HL-60 (cell line): ENCODE measurements around the gene LMBRD2.

Experiments used
- DNase-seq, 2 experiments: peaks; one replicate each; pipeline ENCODE4 v3.0.0-alpha.2; 2010 to 2020; ENCODE audit warnings: low read depth in 1 of 2, low spot score in 1 of 2
- H3K27ac ChIP-seq: fragments of 250-450 bp; sonication (Bioruptor Pico); replicated peaks from 2 replicates; pipeline ENCODE4 v1.5.1; 2020; ENCODE audit warnings: mild to moderate bottlenecking, moderate library complexity
- H3K27me3 ChIP-seq: fragments of 250-450 bp; sonication (Bioruptor Pico); 2 replicates; pipeline ENCODE4 v1.5.1; 2021; ENCODE audit warnings: mild to moderate bottlenecking, moderate library complexity; ENCODE audit not compliant: insufficient read depth, poor library complexity, severe bottlenecking
- H3K4me3 ChIP-seq: replicated peaks from 2 replicates; pipeline ENCODE4 v1.5.1; 2011; ENCODE audit warnings: mild to moderate bottlenecking, control low read depth, low read length; ENCODE audit not compliant: insufficient read depth
- CTCF ChIP-seq: IDR thresholded peaks from one replicate; pipeline ENCODE4 v1.5.1; 2011; ENCODE audit warnings: low read length, control low read depth, inconsistent platforms; ENCODE audit not compliant: insufficient read depth
- GABPA ChIP-seq: IDR thresholded peaks from 2 replicates; pipeline ENCODE4 v1.6.1; 2012; ENCODE audit warnings: low read depth
- POLR2AphosphoS5 ChIP-seq: IDR thresholded peaks from 2 replicates; pipeline ENCODE4 v1.6.1; 2012; ENCODE audit warnings: low read depth
- REST ChIP-seq: IDR thresholded peaks from 2 replicates; pipeline ENCODE4 v1.6.1; 2012; ENCODE audit warnings: low read depth; ENCODE audit not compliant: insufficient replicate concordance
- SPI1 ChIP-seq: IDR thresholded peaks from 2 replicates; pipeline ENCODE4 v1.6.1; 2012; ENCODE audit warnings: low read depth, mild to moderate bottlenecking, borderline replicate concordance

Gene LMBRD2

GRCh38 chr5:36055984-36056383 lies 95.7 kb downstream of the LMBRD2 start:
- Histone ChIP-seq H3K27ac (peak overlapping the region; percentile 10; the same call in 1 of the 2 replicates), H3K4me3 (no peak overlapping the region), H3K27me3 (no peaks in the 10 kb centered on the region)
- TF ChIP-seq POLR2AphosphoS5 (no peak), SPI1 (no peak), GABPA (no peak), REST (no peak), CTCF (no peak)
- DNase-seq = no peak

- no peaks in the 10 kb centered on the region for H3K27me3 ChIP-seq
- peak overlapping the region; percentile 51 for H3K27ac ChIP-seq
- peak in 1 of 2 experiments; percentile 81 for DNase-seq
- H3K4me3 ChIP-seq = no peak overlapping the region
- TF ChIP-seq GABPA = peak; percentile 20; the same call in 1 of the 2 replicates
- TF ChIP-seq POLR2AphosphoS5 = peak; percentile 94
- TF ChIP-seq SPI1 = no peak
These were observed 97.0 kb downstream of the LMBRD2 start for GRCh38 chr5:36054647-36055046.

- Histone ChIP-seq H3K27me3 (no peaks in the 10 kb centered on the region), H3K27ac (no peak overlapping the region), H3K4me3 (no peak overlapping the region)
- TF ChIP-seq POLR2AphosphoS5 = no peak
- TF ChIP-seq GABPA = no peak
- no peak for TF ChIP-seq CTCF
- no peak for TF ChIP-seq REST
- TF ChIP-seq SPI1 = no peak
- DNase-seq = no peak
These were observed 99.1 kb downstream of the LMBRD2 start for GRCh38 chr5:36052538-36052937.

- H3K27me3 ChIP-seq = no peaks in the 10 kb centered on the region
- no peak overlapping the region for H3K4me3 ChIP-seq
- TF ChIP-seq SPI1 (no peak), GABPA (no peak), POLR2AphosphoS5 (no peak), REST (no peak), CTCF (no peak)
- no peak for DNase-seq
- no peak overlapping the region for H3K27ac ChIP-seq
These were observed 101.7 kb downstream of the LMBRD2 start for GRCh38 chr5:36049949-36050348.
